Mammary epithelial cell (primary cell): ENCODE data around the gene SNX10.

Experiments
- CTCF ChIP-seq, 2 donors: IDR thresholded peaks in 1 of 2; conservative IDR thresholded peaks in 1 of 2; 2 replicates each; pipeline ENCODE4 v1.5.1; 2011 to 2012; ENCODE audit warnings: inconsistent platforms in 2 of 2, low read length in 2 of 2, mild to moderate bottlenecking in 2 of 2, control low read depth in 1 of 2, low read depth in 1 of 2; ENCODE audit not compliant: insufficient read depth in 1 of 2; ENCODE audit errors: extremely low read depth in 1 of 2
- EZH2 ChIP-seq: IDR thresholded peaks from 2 replicates; pipeline ENCODE4 v1.6.1; 2012; ENCODE audit warnings: low read length, inconsistent platforms, borderline replicate concordance

DNA sequence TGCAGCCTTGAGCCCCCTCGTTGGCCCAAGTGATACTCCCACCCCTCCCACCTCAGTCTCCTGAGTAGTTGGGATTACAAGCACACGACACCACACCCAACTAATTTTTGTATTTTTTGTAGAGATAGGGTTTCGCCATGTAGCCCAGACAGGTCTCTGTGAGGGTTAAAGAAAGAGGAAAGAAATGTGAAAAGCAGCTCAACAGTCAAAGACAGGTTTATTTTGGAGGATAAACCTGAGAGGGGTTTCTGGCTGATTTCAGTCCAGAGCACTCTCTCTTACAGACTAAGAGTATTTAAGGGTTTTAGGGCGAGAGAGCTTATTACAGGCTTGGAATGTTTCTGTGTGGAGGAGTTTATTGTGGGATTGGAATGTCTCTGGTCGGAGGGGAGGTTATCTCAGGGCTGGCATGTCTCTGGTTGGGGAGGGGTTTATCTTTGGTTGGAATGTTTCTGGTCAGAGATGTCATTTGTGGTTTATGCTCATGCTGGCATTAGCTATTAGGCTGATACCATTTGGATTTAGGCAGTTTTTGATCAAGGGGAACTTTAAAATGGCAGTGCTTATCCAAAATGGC is 26.1 kb upstream of the SNX10 start:
- TF ChIP-seq CTCF (conservative IDR thresholded peaks at IDR 0.05 in 1 of 2, IDR thresholded peaks at IDR 0.05 in 1 of 2; ENCODE audit: extremely low read depth in 1 of 2, insufficient read depth in 1 of 2, low read depth in 1 of 2, low read length in 2 of 2), result no peak
- no peak for TF ChIP-seq EZH2
